GM23338 (cell line): ENCODE results near the gene CAPZA1. TPM values are rescaled to one million over a fixed set of nuclear protein-coding genes. Genes with fewer than 3 reads are reported as not detected.

Source experiments
- CREB1 ChIP-seq: fragments of 250-450 bp; sonication (Bioruptor Pico); IDR thresholded peaks from 2 replicates; pipeline ENCODE4 v1.5.0; 2020; ENCODE audit warnings: low read depth, mild to moderate bottlenecking, moderate library complexity
- CTCF ChIP-seq, 2 experiments: fragments of 200-600 bp in 1 of 2; sonication (generic) in 1 of 2; conservative IDR thresholded peaks; 2 replicates each; pipeline versions ENCODE4 v1.5.1 to v1.6.1; 2016 to 2017; ENCODE audit warnings: antibody characterized with exemption in 2 of 2, low read depth in 2 of 2, mild to moderate bottlenecking in 2 of 2, moderate library complexity in 1 of 2
- EZH2 ChIP-seq: fragments of 200-600 bp; sonication (generic); IDR thresholded peaks from one replicate; pipeline ENCODE4 v1.8.0; 2017; ENCODE audit warnings: antibody characterized with exemption, mild to moderate bottlenecking, low read depth; ENCODE audit not compliant: unreplicated experiment
- EZH2phosphoT487 ChIP-seq: fragments of 200-600 bp; sonication (generic); IDR thresholded peaks from one replicate; pipeline ENCODE4 v1.8.1; 2018; ENCODE audit warnings: antibody characterized with exemption; ENCODE audit not compliant: unreplicated experiment
- JUNB ChIP-seq: IDR thresholded peaks from one replicate; pipeline ENCODE4 v1.6.1; 2016; ENCODE audit warnings: antibody characterized with exemption; ENCODE audit not compliant: unreplicated experiment
- POLR2AphosphoS5 ChIP-seq: IDR thresholded peaks from 2 replicates; pipeline ENCODE4 v1.6.1; 2016; ENCODE audit warnings: antibody characterized with exemption, low read depth
- STAT1 ChIP-seq: IDR thresholded peaks from one replicate; pipeline ENCODE4 v1.6.1; 2016; ENCODE audit warnings: antibody characterized with exemption; ENCODE audit not compliant: unreplicated experiment
- ZNF114 ChIP-seq: fragments of 250-450 bp; sonication (Bioruptor Pico); IDR thresholded peaks from 2 replicates; pipeline ENCODE4 v1.5.0; 2020; ENCODE audit warnings: mild to moderate bottlenecking, moderate library complexity
- ZNF331 ChIP-seq: fragments of 250-450 bp; sonication (Bioruptor Pico); IDR thresholded peaks from 2 replicates; pipeline ENCODE4 v1.5.0; 2020; ENCODE audit warnings: low read depth, mild to moderate bottlenecking, moderate library complexity
- ZNF462 ChIP-seq: fragments of 250-450 bp; sonication (Bioruptor Pico); IDR thresholded peaks from 2 replicates; pipeline ENCODE4 v1.5.0; 2020; ENCODE audit warnings: mild to moderate bottlenecking, moderate library complexity
- polyA plus RNA-seq: library from polyadenylated mRNA; unstranded; fragments of >200 nt; fragmentation: Nextera tagmentation; extraction: Ambion mirVana; gene quantifications from 2 replicates; pipeline ENCODE4 v1.2.1, GENCODE V29; 2016
- total RNA-seq: library from RNA; depleted of rRNA; stranded (reverse); fragments of >200 nt; shearing (Covaris generic); gene quantifications from 2 replicates; pipeline ENCODE4 v1.2.3, GENCODE V29; 2014

Gene CAPZA1
- total and polyA plus RNA-seq, 2 experiments from 2014 or later: 147 to 182 TPM

GRCh38 chr1:112636597-112637253 is 17.1 kb downstream of the CAPZA1 start (continued):
- TF ChIP-seq ZNF462: no peak
- no peak for TF ChIP-seq CTCF (conservative IDR thresholded peaks at IDR 0.05; ENCODE audit: low read depth in 2 of 2)
- TF ChIP-seq POLR2AphosphoS5: no peak
- TF ChIP-seq ZNF114 (CRISPR knock-in tag): no peak
- no peak for TF ChIP-seq CREB1 (CRISPR knock-in tag)
- TF ChIP-seq STAT1: no peak
- no peak for TF ChIP-seq EZH2
- no peak for TF ChIP-seq EZH2phosphoT487
- TF ChIP-seq JUNB: no peak
- TF ChIP-seq ZNF331: no peak
